RWPE2 (cell line): Measurements from ENCODE around the gene RFX3.

Source experiments
- ATAC-seq: fragments of 200-7000 bp; cut with Tn5 transposase; 3 replicates; pipeline ENCODE4 v1.9.1; 2021; ENCODE audit warnings: low read depth
- DNase-seq: peaks from one replicate; pipeline ENCODE4 v3.0.0-alpha.2; 2020; ENCODE audit warnings: low spot score
- H3K27ac ChIP-seq: fragments of 450-650 bp; 2 replicates; pipeline ENCODE4 v1.5.1; 2017; ENCODE audit warnings: mild to moderate bottlenecking; ENCODE audit not compliant: poor library complexity, severe bottlenecking
- H3K27me3 ChIP-seq: fragments of 250-450 bp; sonication (Bioruptor Pico); 2 replicates; pipeline ENCODE4 v1.5.1; 2021; ENCODE audit warnings: mild to moderate bottlenecking, moderate library complexity; ENCODE audit not compliant: insufficient read depth, poor library complexity, severe bottlenecking
- H3K36me3 ChIP-seq: fragments of 250-450 bp; sonication (Bioruptor Pico); 2 replicates; pipeline ENCODE4 v1.5.1; 2020; ENCODE audit warnings: low read depth, mild to moderate bottlenecking, moderate library complexity
- H3K4me1 ChIP-seq: fragments of 250-450 bp; sonication (Bioruptor Pico); 2 replicates; pipeline ENCODE4 v1.5.1; 2021; ENCODE audit warnings: mild to moderate bottlenecking, moderate library complexity; ENCODE audit not compliant: insufficient read depth, poor library complexity, severe bottlenecking
- H3K4me3 ChIP-seq: fragments of 250-450 bp; sonication (Bioruptor Pico); 2 replicates; pipeline ENCODE4 v1.5.1; 2021; ENCODE audit warnings: mild to moderate bottlenecking, moderate library complexity; ENCODE audit not compliant: severe bottlenecking
- H3K9me3 ChIP-seq: fragments of 250-450 bp; sonication (Bioruptor Pico); 2 replicates; pipeline ENCODE4 v1.5.1; 2021; ENCODE audit warnings: mild to moderate bottlenecking, moderate library complexity; ENCODE audit not compliant: severe bottlenecking
- CTCF ChIP-seq: fragments of 450-650 bp; IDR thresholded peaks from one replicate; pipeline ENCODE4 v1.5.1; 2017; ENCODE audit warnings: mild to moderate bottlenecking, moderate library complexity; ENCODE audit not compliant: poor library complexity, severe bottlenecking

The RFX3 gene

GRCh38 chr9:3263698-3264097, 262.1 kb downstream of the RFX3 start:
- Histone ChIP-seq H3K4me3 (no peak overlapping the region), H3K4me1 (peaks cover 9% of the 10 kb centered on the region), H3K27ac (no peak overlapping the region), H3K27me3 (no peaks in the 10 kb centered on the region), H3K9me3 (no peaks in the 10 kb centered on the region), H3K36me3 (no peaks in the 10 kb centered on the region; the same call in 1 of the 2 replicates)
- no peak for DNase-seq
- no peak for ATAC-seq
- TF ChIP-seq CTCF = no peak

GRCh38 chr9:3262826-3263529, 262.8 kb downstream of the RFX3 start:
- ATAC-seq (no peak), DNase-seq (no peak)
- Histone ChIP-seq H3K9me3 (no peaks in the 10 kb centered on the region), H3K27me3 (no peaks in the 10 kb centered on the region), H3K36me3 (no peaks in the 10 kb centered on the region), H3K27ac (no peak overlapping the region), H3K4me1 (peaks cover 2% of the 10 kb centered on the region), H3K4me3 (no peak overlapping the region)
- no peak for TF ChIP-seq CTCF

- TF ChIP-seq CTCF = no peak
- H3K36me3 ChIP-seq = no peaks in the 10 kb centered on the region
- H3K27ac ChIP-seq = no peak overlapping the region
- no peaks in the 10 kb centered on the region for H3K4me1 ChIP-seq
- H3K9me3 ChIP-seq = no peaks in the 10 kb centered on the region
- H3K4me3 ChIP-seq = no peak overlapping the region
- no peaks in the 10 kb centered on the region for H3K27me3 ChIP-seq
- ATAC-seq (no peak), DNase-seq (no peak)
These were observed 264.3 kb downstream of the RFX3 start for GRCh38 chr9:3261484-3261883.

GRCh38 chr9:3256571-3257330, 269.1 kb downstream of the RFX3 start:
- no peaks in the 10 kb centered on the region for H3K27me3 ChIP-seq
- no peak overlapping the region for H3K27ac ChIP-seq
- DNase-seq (no peak), ATAC-seq (no peak)
- no peak overlapping the region for H3K4me3 ChIP-seq
- H3K9me3 ChIP-seq = no peaks in the 10 kb centered on the region
- TF ChIP-seq CTCF = no peak
- H3K36me3 ChIP-seq = no peaks in the 10 kb centered on the region
- no peaks in the 10 kb centered on the region for H3K4me1 ChIP-seq

- no peak overlapping the region for H3K27ac ChIP-seq
- H3K4me1 ChIP-seq = no peaks in the 10 kb centered on the region
- TF ChIP-seq CTCF = no peak
- no peak overlapping the region for H3K4me3 ChIP-seq
- 0 out of 2 replicates have a peak, but pooled peaks cover 6% of the 10 kb centered on the region for H3K36me3 ChIP-seq
- ATAC-seq (no peak), DNase-seq (no peak)
- H3K27me3 ChIP-seq = no peaks in the 10 kb centered on the region
- no peaks in the 10 kb centered on the region for H3K9me3 ChIP-seq
These were observed 274.5 kb downstream of the RFX3 start for GRCh38 chr9:3251309-3251708.
